Neural cell (in vitro differentiated cells): ENCODE results near the gene CELSR1.

Source experiments
- CTCF ChIP-seq: fragments of 450-650 bp; IDR thresholded peaks from 2 replicates; pipeline ENCODE4 v1.5.1; 2014; ENCODE audit warnings: antibody characterized with exemption, mild to moderate bottlenecking, moderate library complexity; ENCODE audit not compliant: poor library complexity, severe bottlenecking
- EP300 ChIP-seq: fragments of 450-650 bp; conservative IDR thresholded peaks from 2 replicates; pipeline ENCODE4 v1.6.1; 2014; ENCODE audit warnings: antibody characterized with exemption, mild to moderate bottlenecking, moderate library complexity; ENCODE audit not compliant: poor library complexity, severe bottlenecking
- EZH2 ChIP-seq: fragments of 200-600, 300-800 bp; shearing (Covaris generic), sonication (generic); IDR thresholded peaks from 2 replicates; pipeline ENCODE4 v1.6.1; 2014; ENCODE audit warnings: antibody characterized with exemption, low read length, borderline replicate concordance, mild to moderate bottlenecking; ENCODE audit not compliant: insufficient read depth, poor library complexity, severe bottlenecking
- MXI1 ChIP-seq: fragments of 450-650 bp; conservative IDR thresholded peaks from 2 replicates; pipeline ENCODE4 v1.6.1; 2014; ENCODE audit warnings: antibody characterized with exemption, mild to moderate bottlenecking; ENCODE audit not compliant: poor library complexity, severe bottlenecking
- POLR2AphosphoS5 ChIP-seq: IDR thresholded peaks from 2 replicates; pipeline ENCODE4 v1.6.1; 2012
- RAD21 ChIP-seq: fragments of 450-650 bp; conservative IDR thresholded peaks from 2 replicates; pipeline ENCODE4 v1.6.1; 2014; ENCODE audit warnings: antibody characterized with exemption, mild to moderate bottlenecking, moderate library complexity
- SMC3 ChIP-seq: fragments of 450-650 bp; conservative IDR thresholded peaks from 2 replicates; pipeline ENCODE4 v1.6.1; 2014; ENCODE audit warnings: antibody characterized with exemption, mild to moderate bottlenecking, moderate library complexity; ENCODE audit not compliant: poor library complexity

- TF ChIP-seq EZH2 (no peak), CTCF (no peak), EP300 (no peak), RAD21 (no peak), MXI1 (no peak), SMC3 (no peak), POLR2AphosphoS5 (no peak)
Measured at GRCh38 chr22:46449974-46450745, 87.3 kb downstream of the CELSR1 start.
